Measurements from ENCODE around the gene HOXA7. TPM values are rescaled to one million over a fixed set of nuclear protein-coding genes. Genes with fewer than 3 reads are reported as not detected.
A peak's percentile ranks its signal among the peaks of the same experiment; 100 is the strongest.

HOXA7 gene
- total RNA-seq, 1 experiment from 2014 or later, result 2.6 TPM

- Histone ChIP-seq H3K4me1 (ENCODE audit: insufficient read depth, low read length) (peaks cover 38% of the 10 kb centered on the region), H3K27me3 (ENCODE audit: low read length) (no peaks in the 10 kb centered on the region), H3K4me2 (ENCODE audit: low read length) (peak overlapping the region; percentile 99), H2AFZ (ENCODE audit: low read length) (no peak overlapping the region), H3K9ac (ENCODE audit: low read length) (peak overlapping the region; percentile 97), H3F3A (ENCODE audit: low read length, unreplicated experiment) (no peaks in the 10 kb centered on the region), H4K20me1 (ENCODE audit: low read length) (no peaks in the 10 kb centered on the region), H3K9me2 (replicated peaks; ENCODE audit: low read length) (no peaks in the 10 kb centered on the region), H3K4me3 (ENCODE audit: low read length) (peak overlapping the region; percentile 91), H3K9me3 (ENCODE audit: low read length) (no peaks in the 10 kb centered on the region), H3K36me3 (ENCODE audit: low read depth, low read length) (no peaks in the 10 kb centered on the region), H3K27ac (ENCODE audit: low read length) (peak overlapping the region; percentile 97), H3K79me2 (ENCODE audit: low read length) (peaks cover 99% of the 10 kb centered on the region)
- no peak for ATAC-seq
- intact Hi-C loops (cut with micrococcal nuclease), result no loop called here
- POLR2A ChIA-PET (ENCODE audit: unreplicated experiment), result interaction anchor here (0.6 to 0.7 kb wide), 3 partner anchors 9 to 734 kb away, joined by 3 read pairs; no protein-coding TSS in a partner anchor
- no TSS peak for BruUV-seq (replicated peaks)
- CTCF ChIA-PET, result no interaction called here
- TF ChIP-seq CTCF (conservative IDR thresholded peaks at IDR 0.05; ENCODE audit: low read depth, low read length) (no peak), EZH2phosphoT487 (IDR thresholded peaks at IDR 0.05; ENCODE audit: borderline replicate concordance, low read length) (no peak), EZH2 (IDR thresholded peaks at IDR 0.05; ENCODE audit: low read length, unreplicated experiment) (no peak)
- DNase-seq, result no peak
Observed at GRCh38 chr7:27183682-27184336, 27.3 kb upstream of the HOXA7 start.

GRCh38 chr7:27182861-27183681, 26.6 kb upstream of the HOXA7 start:
- Histone ChIP-seq H3K79me2 (ENCODE audit: low read length) (peaks cover 99% of the 10 kb centered on the region), H3F3A (ENCODE audit: low read length, unreplicated experiment) (no peaks in the 10 kb centered on the region), H3K9ac (ENCODE audit: low read length) (peak overlapping the region; percentile 97), H3K9me3 (ENCODE audit: low read length) (no peaks in the 10 kb centered on the region), H3K27me3 (ENCODE audit: low read length) (no peaks in the 10 kb centered on the region), H3K36me3 (ENCODE audit: low read depth, low read length) (no peaks in the 10 kb centered on the region), H3K4me3 (ENCODE audit: low read length) (peak overlapping the region; percentile 91), H3K4me1 (ENCODE audit: insufficient read depth, low read length) (peaks cover 37% of the 10 kb centered on the region), H3K9me2 (replicated peaks; ENCODE audit: low read length) (no peaks in the 10 kb centered on the region), H4K20me1 (ENCODE audit: low read length) (no peaks in the 10 kb centered on the region), H2AFZ (ENCODE audit: low read length) (no peak overlapping the region), H3K4me2 (ENCODE audit: low read length) (peak overlapping the region; percentile 99), H3K27ac (ENCODE audit: low read length) (peak overlapping the region; percentile 97)
- ChIA-PET POLR2A (ENCODE audit: unreplicated experiment) (interaction anchor here (0.6 to 0.7 kb wide), 3 partner anchors 8 to 733 kb away, joined by 3 to 4 read pairs (median 3); no protein-coding TSS in a partner anchor), CTCF (no interaction called here)
- ATAC-seq (no peak), DNase-seq (no peak)
- no TSS peak for BruUV-seq (replicated peaks)
- intact Hi-C loops (cut with micrococcal nuclease), result no loop called here
- TF ChIP-seq EZH2 (IDR thresholded peaks at IDR 0.05; ENCODE audit: low read length, unreplicated experiment), result no peak
- no peak for TF ChIP-seq EZH2phosphoT487 (IDR thresholded peaks at IDR 0.05; ENCODE audit: borderline replicate concordance, low read length)
- no peak for TF ChIP-seq CTCF (conservative IDR thresholded peaks at IDR 0.05; ENCODE audit: low read depth, low read length)

Data from PC-3 (cell line).